HG02798 (cell line): ENCODE results near the gene THAP7.

Experiments used
- ATAC-seq: cut with Tn5 transposase; IDR thresholded peaks from one replicate; pipeline ENCODE4 v1.9.1; 2021; ENCODE audit warnings: mild to moderate bottlenecking; ENCODE audit not compliant: unreplicated experiment, poor library complexity

The THAP7 gene

DNA sequence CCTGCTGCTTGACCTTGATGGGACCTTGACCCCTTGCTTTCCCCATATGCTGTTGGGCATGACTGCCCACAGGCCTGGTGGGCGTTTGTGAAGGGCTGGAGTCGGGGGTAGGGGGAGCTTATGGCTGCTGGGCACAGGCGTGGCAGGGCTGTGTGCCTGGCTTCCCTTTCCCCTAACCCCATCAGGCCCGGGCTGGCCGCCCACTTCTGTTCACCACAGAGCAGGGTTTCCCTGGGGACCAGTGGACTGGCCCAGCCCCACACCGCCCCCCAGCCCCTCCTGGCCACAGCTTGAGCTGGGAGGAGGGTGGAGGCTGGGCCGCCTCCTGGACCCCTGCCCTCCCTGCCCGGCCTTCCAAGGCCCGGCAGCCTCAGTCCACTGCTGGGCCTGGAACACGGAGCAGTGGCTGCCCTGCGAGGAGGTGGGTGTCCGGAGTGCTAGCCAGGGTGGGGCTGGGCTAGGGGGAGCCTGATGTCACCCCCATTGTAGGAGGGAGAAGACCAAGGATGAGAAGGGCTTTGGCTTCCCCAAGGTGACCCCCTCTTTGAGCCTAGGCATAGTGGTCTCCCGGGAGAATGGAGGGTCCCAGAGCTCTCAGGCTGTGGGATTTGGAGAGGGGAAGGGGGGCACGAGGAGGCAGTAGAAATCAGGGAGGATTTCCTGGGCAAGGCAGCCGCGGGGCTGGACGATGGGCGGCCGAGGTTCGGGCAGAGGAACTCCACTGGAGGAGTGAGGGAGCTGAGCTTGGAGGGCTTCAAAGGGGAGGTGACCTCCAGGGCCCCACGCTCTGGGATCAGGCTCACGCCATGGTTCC is 34.8 kb downstream of the THAP7 start, which contains the start of gene AIFM3:
Gene AIFM3, plus strand, starts transcription at position 373 of the 814 bp plus-strand sequence. CDS start 690 bp downstream, outside the sequence.
- ATAC-seq, result no peak

DNA sequence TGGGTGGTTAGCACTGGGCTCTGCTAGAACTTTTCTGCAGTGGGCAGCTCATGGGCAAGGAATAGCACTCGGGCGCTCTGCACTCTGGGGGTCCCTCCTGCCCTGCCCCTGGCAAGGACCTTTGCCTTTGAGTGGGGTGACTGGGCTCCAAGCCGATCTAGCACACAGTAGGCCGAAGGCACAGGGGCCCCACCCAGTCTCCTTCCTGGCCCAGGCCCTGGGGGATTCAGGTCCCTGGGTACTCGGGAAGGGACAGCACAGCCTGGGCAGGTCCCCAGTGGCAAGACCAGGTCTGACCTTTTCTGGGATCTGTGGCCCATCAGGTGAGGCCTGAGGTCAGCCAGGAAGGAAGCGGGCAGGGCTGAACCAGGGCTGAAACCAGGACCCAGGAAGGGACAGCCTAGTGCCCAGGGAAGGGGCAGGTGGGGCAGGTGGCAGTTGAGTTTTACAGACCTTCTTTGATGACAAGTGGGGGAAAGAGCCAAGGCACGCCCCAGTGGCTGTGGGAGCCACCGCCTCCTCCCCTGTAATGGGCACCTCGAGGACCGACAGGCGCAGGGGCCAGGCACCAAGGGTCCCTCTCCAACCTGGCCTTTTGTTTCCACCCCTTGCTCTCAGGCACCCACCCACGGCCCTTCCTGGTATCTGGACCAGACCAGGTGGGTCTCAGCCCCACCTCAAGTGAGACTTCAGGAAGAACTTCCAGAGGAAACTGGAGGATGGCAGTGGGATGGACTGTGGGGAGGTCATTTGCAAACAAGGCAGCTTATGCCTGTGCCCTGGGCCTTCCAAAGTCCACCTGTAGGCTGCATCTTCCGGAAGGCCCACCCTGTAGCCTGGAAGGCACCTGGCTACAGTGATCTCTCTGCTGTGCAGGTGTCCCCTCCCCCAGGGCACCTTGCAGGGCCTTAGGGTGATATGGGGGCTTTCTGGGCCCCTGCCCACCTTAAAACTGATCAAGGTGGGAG is 35.7 kb downstream of the THAP7 start:
- ATAC-seq, result no peak

DNA sequence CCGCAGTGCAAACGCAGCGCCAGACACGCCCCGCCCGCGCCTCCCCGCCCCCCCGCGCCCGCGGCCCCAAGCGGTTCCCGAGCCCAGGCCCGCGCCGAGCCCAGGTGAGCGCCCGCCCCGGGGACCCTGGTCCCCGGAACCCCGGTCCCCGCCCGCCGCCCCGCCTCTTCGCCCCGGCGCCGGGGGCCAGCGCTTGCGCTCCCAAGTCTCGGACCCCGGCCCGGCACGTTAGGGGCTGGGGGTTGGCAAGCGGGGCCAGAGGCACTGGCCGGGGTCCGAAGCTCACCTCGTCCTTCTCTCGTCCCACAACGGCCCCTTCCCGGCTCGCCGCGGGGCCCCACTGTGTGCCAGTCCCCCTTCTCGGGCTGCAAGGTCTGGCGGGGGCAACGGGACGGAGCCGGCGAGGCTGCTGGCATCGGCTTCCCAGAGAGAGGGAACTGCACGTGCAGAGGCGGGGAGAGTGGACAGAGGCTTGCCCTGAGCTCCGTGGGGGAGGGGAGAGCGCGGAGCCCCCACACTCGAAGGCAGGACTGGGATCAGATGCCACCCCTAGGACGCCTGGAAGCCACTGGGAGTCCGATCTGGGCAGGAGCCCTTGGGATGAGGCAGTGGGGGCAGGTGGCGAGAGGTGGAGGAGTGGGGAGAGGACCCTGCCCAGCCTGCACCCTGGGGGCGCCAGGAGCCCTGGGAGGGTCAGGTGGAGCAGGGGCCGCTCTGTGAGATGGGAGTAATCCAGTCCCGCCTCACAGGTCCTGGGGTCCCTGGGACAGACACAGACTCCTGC is 36.6 kb downstream of the THAP7 start:
- no peak for ATAC-seq

DNA sequence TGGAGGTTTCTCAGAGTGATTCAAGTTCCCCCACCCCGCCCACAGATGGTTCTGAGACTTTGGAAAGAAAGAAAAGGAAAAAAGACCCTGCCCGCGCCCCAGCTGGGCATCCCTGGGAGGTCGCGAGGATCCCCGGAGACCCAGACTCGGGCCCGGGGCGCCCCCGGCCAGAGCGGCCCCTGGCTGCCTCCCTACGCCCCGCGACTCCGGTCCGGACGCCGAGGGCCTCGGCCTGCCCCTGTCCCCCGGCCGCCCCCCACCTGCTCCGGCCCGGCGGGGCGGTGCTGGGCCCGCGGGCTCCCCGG is 37.2 kb downstream of the THAP7 start:
- ATAC-seq, result no peak

DNA sequence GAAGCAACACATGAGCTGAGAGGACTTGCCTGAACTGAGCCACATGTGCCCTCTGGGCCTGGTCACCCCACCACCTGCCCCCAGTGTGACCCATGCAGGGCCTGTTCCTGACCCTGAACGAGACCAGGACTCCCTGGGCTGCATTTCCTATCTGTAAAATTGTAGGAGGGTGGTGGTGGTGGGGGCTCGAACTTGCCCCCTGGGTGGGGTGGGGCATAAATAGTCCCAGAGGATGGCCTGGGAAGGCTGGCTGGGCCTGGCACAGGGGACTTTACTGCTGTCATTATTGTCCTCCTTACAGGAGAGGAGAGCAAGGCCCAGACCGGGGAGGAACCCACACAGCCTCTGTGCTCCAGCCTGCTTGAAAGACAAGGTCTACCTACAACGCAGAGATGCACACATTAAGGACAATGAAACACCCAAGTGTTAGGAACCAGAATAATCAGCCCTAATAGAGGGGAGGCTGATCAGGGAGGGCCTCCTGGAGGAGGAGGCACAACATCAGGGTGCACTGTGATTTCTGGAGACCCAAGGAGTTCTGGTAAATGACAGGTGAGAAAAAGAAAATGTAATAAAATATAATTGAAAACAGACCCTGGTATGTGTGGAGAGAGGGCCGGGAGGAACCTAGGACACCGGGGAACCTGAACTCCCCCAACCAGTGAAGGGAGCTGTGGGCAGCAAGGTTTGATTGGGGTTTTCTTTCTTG is 37.7 kb downstream of the THAP7 start:
- ATAC-seq, result no peak

DNA sequence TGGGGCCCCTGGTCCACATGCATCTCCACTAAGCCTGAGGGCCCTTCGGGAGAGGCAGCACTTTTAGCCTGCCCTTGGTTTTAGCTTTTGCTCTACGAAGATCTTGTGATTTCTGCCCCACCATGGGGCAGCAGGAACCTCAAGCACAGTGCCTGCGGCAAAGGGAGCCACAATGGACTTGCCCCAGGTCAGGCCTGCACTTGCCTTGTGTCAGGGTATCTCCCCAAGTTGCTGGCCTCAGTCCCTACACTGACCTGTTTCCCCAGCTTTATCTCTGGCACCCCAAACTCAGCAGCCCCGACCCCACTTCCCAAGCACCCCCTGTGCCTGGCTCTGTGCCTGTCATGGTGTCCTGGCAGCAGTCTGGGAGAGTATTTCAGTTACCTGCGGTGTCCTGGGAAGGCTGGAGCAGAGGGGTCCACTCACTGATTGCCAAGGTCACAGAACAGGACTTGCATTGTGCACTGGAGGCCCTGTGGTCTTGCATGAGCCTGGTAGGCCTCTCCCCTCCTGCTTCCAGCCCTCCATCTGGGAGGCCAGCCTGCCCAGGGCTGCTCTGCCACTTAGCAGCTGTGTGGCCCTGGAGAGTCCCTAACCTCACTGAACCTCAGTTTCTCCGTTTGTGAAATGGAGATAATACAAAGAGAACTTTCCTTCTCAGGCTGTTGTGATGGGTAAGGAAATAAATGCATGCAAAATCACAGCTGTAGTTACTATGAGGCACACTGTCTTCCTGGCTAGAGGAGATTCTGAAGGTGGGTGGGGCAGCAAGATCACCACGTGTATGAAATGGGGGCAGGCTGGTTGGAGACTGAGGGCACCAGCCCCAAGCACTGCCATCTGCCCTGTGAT is 38.5 kb downstream of the THAP7 start:
- ATAC-seq, result no peak

DNA sequence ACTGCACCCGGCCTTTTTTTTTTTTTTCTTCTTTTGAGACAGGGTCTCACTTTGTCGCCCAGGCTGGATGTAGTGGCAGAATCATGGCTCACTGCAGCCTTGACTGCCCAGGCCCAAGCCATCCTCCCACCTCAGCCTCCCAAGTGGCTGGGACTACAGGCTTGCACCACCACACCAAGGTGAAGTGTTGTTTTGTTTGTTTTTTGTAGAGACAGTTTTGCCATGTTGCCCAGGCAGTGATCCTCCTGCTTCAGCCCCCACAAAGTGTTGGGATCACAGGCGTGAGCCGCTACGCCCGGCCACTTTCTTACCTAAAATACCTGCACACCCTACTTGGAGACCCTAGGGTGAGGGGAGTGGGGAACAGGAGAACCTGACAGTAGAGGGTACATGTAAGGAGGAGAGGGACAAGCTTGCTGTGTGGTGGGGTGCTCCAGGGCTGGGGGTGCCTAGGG is 39.4 kb downstream of the THAP7 start:
- no peak for ATAC-seq

DNA sequence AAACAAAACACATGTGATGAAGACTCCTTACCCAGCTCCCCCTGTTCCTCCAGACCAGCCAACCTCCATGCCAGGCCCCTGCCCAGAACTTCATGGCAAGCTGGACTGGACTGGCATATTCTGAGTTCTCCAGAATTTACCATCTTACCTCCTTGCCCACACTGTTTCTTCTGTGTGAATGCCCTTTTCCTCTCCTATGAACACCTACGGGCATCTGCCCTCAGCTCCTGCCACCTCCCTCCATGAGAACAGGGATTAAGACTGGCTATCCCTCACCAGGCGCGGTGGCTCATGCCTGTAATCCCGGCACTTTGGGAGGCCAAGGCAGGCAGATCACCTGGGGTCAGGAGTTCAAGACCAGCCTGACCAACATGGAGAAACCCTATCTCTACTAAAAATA is 41.3 kb downstream of the THAP7 start:
- ATAC-seq, result no peak

DNA sequence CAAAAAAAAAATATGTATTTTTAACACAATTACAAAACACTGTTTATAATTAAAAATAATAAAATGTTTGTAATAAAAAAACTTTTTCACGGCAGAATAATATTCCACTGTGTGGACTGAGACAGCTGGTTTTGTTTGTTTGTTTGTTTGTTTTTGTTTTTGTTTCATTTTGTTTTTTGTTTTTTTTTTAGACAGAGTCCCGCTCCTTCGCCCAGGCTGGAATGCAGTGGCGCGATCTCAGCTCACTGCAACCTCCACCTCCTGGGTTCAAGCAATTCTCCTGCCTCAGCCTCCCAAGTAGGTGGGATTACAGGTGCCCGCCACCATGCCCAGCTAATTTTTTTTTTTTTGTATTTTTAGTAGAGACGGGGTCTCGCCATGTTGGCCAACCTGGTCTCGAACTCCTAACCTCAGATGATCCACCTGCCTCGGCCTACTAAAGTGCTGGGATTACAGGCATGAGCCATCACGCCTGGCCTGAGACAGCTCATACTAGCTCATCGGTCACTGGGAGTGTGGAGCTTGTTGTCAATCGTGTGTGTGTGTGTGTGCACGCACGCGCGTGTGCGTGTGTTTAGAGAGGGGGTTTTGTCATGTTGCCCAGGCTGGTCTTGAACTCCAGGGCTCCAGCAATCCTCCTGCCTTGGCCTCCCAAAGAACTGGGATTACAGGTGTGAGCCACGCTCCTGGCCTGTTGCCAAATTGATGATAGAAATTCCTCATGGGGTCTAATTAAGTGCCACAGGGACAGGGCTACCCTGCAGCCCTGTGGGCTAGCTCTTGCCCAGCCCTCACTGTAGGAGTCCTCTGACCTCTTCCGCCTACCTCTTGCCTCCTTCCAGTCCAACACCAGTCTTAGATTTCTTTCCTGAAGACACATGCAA is 42.1 kb downstream of the THAP7 start:
- ATAC-seq, result no peak

DNA sequence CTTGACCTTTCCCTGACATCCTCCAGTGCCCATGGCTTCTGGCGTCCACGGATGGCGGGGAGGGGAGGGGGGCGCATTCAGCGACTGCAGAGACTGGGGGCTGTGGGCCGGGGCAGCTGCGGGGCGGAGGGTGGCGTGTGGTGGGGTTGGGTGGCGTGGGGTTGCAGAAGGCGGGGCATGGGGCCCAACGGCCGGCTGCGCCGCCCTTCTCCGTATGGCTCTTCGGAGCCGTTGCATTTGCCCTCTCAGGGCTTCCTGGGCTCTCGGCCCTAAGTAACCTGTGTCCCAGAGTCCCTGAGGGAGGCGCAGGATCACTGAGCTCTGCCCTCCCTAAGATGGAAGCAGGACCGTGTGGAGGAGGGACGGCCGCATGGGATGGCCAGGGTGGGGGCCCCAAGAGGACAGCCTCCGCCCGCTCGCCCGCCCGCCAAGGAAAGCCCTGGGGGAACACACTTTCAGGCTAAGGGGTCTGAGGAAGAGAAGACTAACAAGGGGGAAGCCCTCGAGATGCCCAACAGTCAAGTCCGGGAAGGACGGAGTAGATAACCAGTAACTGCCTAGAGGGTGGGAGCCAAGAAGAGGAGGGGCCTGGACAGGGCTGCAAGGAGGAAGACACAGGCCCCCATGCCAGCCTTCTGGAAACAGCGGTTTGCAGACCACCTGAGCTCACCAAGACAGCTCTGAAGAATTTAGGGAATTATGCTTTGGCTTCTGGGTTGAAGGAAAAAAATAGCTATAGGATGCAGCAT is 44.1 kb downstream of the THAP7 start:
- ATAC-seq, result no peak

DNA sequence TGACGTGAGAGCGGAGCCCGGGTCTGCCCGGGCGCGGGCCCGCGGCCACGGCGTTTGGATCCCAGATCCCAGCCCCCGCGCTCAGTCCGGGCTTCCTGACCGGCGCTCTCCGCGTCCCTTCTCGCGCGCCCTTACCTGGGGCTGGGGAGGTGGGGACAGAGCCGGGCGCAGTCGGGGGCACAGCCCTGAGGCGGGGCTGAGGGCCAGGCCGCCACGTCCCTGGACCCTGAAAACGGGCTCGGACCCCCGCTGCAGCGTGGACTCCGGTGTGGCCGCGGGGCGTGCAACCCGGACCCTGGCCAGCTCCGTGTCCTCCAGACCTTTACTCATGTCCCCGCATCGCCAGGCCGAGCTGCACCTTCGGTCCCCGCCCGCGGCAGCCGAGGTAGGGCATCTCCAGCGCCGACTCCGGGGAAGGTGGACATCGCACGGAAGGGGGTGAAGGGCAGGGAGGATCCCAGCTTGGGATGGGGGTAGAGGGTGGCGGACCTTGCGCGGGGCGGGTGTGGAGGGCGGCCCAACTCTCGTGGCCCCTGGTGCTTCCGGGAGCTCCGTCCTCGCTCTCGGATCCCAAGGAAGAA is 44.7 kb downstream of the THAP7 start:
- no peak for ATAC-seq

DNA sequence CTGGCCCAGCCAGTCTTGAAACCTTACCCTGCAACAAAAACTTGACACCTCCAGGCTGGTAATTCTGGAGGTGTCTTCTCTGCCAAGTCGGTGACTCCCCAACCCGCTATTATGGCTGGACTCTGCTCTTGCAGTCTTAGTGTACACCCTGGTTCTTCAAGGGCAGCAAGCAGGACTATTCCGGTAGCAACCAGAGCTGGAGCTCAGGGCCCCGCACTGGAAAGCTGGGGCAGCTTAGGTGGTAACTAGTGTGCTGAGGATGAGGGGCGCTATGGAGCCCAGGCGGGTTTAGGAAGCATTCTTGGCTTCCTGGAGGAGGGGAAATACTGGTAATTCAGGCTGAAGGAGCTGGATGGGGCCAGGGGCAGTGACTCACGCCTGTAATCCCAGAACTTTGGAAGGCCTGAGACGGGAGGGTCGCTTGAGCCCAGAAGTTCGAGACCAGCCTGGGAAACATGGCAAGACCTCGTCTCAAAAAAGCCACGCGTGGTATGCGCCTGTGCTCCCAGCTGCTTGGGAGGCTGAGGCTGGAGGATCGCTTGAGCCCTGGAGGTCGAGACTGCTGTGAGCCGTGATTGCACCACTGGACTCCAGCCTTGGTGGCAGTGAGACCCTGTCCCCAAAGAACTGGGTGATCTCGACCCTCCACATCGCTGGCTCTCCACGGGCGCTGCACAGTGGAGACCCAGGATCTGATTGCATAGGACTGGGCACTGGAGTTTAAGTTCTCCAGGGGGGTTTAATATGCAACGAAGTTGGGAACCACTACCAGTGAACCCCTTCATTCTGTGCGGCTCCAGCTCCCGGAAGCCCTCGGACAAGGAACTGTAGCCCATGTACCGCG is 45.4 kb downstream of the THAP7 start:
- ATAC-seq, result no peak

DNA sequence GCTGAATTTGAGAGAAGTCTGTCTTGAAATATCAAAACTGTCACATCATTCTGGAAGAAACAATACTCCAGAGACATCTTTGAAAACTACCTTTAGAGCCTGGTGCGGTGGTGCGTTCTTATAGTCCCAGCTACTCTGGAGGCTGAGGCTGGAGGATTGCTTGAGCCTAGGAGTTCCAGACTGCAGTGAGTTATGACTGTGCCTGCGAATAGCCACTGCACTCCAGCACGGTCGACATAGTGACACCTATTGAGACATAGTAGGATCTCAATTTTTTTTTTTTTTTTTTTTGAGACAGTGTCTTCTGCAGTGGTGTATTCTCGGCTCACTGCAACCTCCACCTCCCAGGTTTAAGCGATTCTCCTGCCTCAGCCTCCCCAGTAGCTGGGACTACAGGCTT is 46.4 kb downstream of the THAP7 start:
- ATAC-seq, result no peak

DNA sequence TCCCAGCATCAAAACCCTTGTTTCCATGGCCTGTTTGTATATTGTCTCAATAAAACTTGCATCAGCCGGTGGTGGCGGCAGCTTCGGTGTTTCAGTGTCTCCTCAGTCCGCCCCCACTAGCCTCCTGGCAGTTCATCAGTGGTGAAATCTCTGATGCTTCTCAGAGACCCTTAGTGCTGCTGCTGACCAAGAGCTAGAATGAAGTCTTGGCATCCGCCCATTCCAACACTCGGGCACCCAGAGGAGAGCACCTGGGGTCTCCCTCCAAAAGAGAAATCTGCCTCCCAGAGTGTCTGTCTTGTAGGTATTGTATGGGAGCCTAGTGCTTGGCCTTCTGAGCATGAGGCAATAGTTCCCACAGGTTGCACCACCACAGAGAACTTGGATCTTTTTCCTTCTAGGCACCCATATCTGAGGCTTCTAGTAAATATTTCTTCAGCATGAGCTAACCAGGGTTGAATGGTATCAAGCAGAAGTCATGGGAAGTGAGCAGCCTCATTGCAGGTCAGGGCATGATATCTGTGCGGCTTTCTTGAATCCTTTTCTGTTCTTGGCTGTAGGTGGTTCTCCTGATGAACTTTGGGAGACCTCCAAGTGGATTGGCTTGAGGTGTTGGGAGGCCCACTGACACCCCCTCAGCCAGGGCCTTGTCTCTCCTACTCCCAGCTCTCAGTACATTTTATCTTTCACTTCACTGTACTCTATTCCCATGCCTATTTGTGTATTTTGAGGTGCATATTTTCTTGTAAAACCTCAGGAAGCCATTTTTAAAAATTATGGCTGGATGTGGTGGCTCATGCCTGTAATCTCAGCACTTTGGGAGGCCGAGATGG is 48.0 kb downstream of the THAP7 start:
- ATAC-seq, result no peak

DNA sequence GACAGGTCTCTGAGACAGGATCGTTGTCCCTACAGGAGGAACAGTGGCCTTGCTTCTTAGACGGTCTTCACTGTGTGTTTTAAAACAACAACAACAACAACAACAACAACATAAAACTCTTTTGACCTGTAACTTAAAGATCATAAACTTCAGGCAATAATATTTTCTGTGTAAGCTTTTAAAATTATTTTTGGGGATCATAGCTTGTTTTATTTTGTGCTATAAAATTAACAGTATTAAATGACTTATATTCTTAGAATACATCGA is 48.6 kb downstream of the THAP7 start:
- no peak for ATAC-seq
